ENCODE results near the gene SGTA. TPM values are rescaled to one million over a fixed set of nuclear protein-coding genes. Genes with fewer than 3 reads are reported as not detected.
A peak's percentile ranks its signal among the peaks of the same experiment; 100 is the strongest.

Gene SGTA
- total and polyA plus RNA-seq, 9 of the 15 experiments (the other 6 are each of a cell fraction or from before 2014, with no cell fraction given), result 1.4 to 110 (median 49.9) TPM

- H3K4me1 ChIP-seq (replicated peaks in 1 of 2; ENCODE audit: control insufficient read depth in 2 of 2, insufficient read depth in 2 of 2, low read length in 2 of 2), result no peaks in the 10 kb centered on the region; a peak in 2 of 5 replicates
- no peak overlapping the region for H3K27ac ChIP-seq (ENCODE audit: extremely low read depth, low read depth, low read length)
- H3K27me3 ChIP-seq (ENCODE audit: control insufficient read depth in 2 of 2, insufficient read depth in 2 of 2, low read length in 2 of 2), result peaks cover 4 to 15% of the 10 kb centered on the region in 2 experiments; a peak in 3 of 5 replicates
- H3K36me3 ChIP-seq (ENCODE audit: control insufficient read depth, insufficient read depth, low read length), result no peaks in the 10 kb centered on the region
- FAIRE-seq (peak; percentile 89), ATAC-seq (peak; percentile 49; the same call in 2 of the 3 replicates), DNase-seq (ENCODE audit: extremely low read depth in 1 of 4, low spot score in 3 of 4) (peak in 3 of 4 experiments; percentile 38 to 53 (median 51))
- intact Hi-C loops (cut with micrococcal nuclease), result no loop called here
- peak overlapping the region in 1 of 2 experiments; percentile 26; a peak in 1 of 4 replicates for H3K9ac ChIP-seq (ENCODE audit: insufficient read depth in 1 of 2, low read depth in 2 of 2, low read length in 2 of 2)
- no peak overlapping the region for H3K4me2 ChIP-seq (ENCODE audit: insufficient read depth, low read length)
- 8% methylated on average over 17 of the region's 17 CpGs for WGBS (ENCODE audit: insufficient coverage, low coverage, missing lambda C conversion rate)
- no peaks in the 10 kb centered on the region for H4K20me1 ChIP-seq (replicated peaks; ENCODE audit: control insufficient read depth, insufficient read depth, low read length)
- no peak overlapping the region for H3K4me3 ChIP-seq
- in situ Hi-C loops (cut with MboI), result no loop called here
- BruUV-seq (replicated peaks), result no TSS peak
- no peak overlapping the region; the same call in 1 of the 2 replicates for H2AFZ ChIP-seq (ENCODE audit: low read depth, low read length)
- POLR2A ChIA-PET, result interaction anchor here (0.6 kb wide), 1 partner anchor 12 kb away, joined by 3 read pairs; no protein-coding TSS in a partner anchor
- 0 out of 2 replicates have a peak, but pooled peaks cover 4% of the 10 kb centered on the region for H3K9me3 ChIP-seq (replicated peaks; ENCODE audit: control insufficient read depth, insufficient read depth, low read depth, low read length)
- no peaks in the 10 kb centered on the region for H3K79me2 ChIP-seq (ENCODE audit: control insufficient read depth, insufficient read depth, low read length)
- CTCF ChIA-PET (ENCODE audit: low intra/inter-chr PET ratio), result no interaction called here
- H3K9me1 ChIP-seq (ENCODE audit: control insufficient read depth, insufficient read depth, low read length), result no peaks in the 10 kb centered on the region
- no peak for TF ChIP-seq PCBP1 (IDR thresholded peaks at IDR 0.05; ENCODE audit: low read depth, low read length, poor library complexity, severe bottlenecking)
- TF ChIP-seq ZNF764 (CRISPR knock-in tag; IDR thresholded peaks at IDR 0.05; ENCODE audit: low read depth), result no peak
- TF ChIP-seq COPS2 (conservative IDR thresholded peaks at IDR 0.05), result no peak
- TF ChIP-seq ZBTB12 (CRISPR knock-in tag; IDR thresholded peaks at IDR 0.05), result peak; percentile 47; the same call in 1 of the 2 replicates
- no peak for TF ChIP-seq MTF1 (CRISPR knock-in tag; IDR thresholded peaks at IDR 0.05; ENCODE audit: borderline replicate concordance)
- no peak for TF ChIP-seq BRD9 (IDR thresholded peaks at IDR 0.05; ENCODE audit: low read depth, partially characterized antibody)
- TF ChIP-seq ARID1B (IDR thresholded peaks at IDR 0.05), result peak; percentile 55
- no peak for TF ChIP-seq TEAD4 (IDR thresholded peaks at IDR 0.05; ENCODE audit: low read length)
- TF ChIP-seq TEAD4 (CRISPR knock-in tag; IDR thresholded peaks at IDR 0.05; ENCODE audit: borderline replicate concordance), result no peak
- TF ChIP-seq, protein P1, sequence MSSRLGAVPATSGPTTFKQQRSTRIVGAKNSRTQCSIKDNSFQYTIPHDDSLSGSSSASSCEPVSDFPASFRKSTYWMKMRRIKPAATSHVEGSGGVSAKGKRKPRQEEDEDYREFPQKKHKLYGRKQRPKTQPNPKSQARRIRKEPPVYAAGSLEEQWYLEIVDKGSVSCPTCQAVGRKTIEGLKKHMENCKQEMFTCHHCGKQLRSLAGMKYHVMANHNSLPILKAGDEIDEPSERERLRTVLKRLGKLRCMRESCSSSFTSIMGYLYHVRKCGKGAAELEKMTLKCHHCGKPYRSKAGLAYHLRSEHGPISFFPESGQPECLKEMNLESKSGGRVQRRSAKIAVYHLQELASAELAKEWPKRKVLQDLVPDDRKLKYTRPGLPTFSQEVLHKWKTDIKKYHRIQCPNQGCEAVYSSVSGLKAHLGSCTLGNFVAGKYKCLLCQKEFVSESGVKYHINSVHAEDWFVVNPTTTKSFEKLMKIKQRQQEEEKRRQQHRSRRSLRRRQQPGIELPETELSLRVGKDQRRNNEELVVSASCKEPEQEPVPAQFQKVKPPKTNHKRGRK (tag; IDR thresholded peaks at IDR 0.05), result no peak
- TF ChIP-seq, protein P2, sequence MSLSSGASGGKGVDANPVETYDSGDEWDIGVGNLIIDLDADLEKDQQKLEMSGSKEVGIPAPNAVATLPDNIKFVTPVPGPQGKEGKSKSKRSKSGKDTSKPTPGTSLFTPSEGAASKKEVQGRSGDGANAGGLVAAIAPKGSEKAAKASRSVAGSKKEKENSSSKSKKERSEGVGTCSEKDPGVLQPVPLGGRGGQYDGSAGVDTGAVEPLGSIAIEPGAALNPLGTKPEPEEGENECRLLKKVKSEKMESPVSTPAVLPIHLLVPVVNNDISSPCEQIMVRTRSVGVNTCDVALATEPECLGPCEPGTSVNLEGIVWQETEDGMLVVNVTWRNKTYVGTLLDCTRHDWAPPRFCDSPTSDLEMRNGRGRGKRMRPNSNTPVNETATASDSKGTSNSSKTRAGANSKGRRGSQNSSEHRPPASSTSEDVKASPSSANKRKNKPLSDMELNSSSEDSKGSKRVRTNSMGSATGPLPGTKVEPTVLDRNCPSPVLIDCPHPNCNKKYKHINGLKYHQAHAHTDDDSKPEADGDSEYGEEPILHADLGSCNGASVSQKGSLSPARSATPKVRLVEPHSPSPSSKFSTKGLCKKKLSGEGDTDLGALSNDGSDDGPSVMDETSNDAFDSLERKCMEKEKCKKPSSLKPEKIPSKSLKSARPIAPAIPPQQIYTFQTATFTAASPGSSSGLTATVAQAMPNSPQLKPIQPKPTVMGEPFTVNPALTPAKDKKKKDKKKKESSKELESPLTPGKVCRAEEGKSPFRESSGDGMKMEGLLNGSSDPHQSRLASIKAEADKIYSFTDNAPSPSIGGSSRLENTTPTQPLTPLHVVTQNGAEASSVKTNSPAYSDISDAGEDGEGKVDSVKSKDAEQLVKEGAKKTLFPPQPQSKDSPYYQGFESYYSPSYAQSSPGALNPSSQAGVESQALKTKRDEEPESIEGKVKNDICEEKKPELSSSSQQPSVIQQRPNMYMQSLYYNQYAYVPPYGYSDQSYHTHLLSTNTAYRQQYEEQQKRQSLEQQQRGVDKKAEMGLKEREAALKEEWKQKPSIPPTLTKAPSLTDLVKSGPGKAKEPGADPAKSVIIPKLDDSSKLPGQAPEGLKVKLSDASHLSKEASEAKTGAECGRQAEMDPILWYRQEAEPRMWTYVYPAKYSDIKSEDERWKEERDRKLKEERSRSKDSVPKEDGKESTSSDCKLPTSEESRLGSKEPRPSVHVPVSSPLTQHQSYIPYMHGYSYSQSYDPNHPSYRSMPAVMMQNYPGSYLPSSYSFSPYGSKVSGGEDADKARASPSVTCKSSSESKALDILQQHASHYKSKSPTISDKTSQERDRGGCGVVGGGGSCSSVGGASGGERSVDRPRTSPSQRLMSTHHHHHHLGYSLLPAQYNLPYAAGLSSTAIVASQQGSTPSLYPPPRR (CRISPR knock-in tag; IDR thresholded peaks at IDR 0.05; ENCODE audit: borderline replicate concordance), result no peak
- peak; percentile 95 for TF ChIP-seq CREM (IDR thresholded peaks at IDR 0.05; ENCODE audit: low read depth)
- no peak for TF ChIP-seq FOXA3 (CRISPR knock-in tag; conservative IDR thresholded peaks at IDR 0.05 in 1 of 2, IDR thresholded peaks at IDR 0.05 in 1 of 2)
- TF ChIP-seq POLR3A (IDR thresholded peaks at IDR 0.05; ENCODE audit: borderline replicate concordance, extremely low read depth, insufficient read depth, insufficient read length), result no peak
Measured at GRCh38 chr19:2711172-2711874, 71.8 kb downstream of the SGTA start.

Data from K562 (cell line).